Activated naive CD8-positive, alpha-beta T cell (primary cell): ENCODE measurements around the gene IRX1.

Experiments
- H3K27ac Mint-ChIP-seq: one replicate; pipeline ENCODE4 v1.8.0; 2021; ENCODE audit warnings: mixed read lengths
- H3K27me3 Mint-ChIP-seq: one replicate; pipeline ENCODE4 v1.8.0; 2021; ENCODE audit warnings: mixed read lengths
- H3K36me3 Mint-ChIP-seq: one replicate; pipeline ENCODE4 v1.8.0; 2021; ENCODE audit warnings: mixed read lengths
- H3K4me1 Mint-ChIP-seq: one replicate; pipeline ENCODE4 v1.8.0; 2021; ENCODE audit warnings: low read depth, mixed read lengths
- H3K4me3 Mint-ChIP-seq: one replicate; pipeline ENCODE4 v1.8.0; 2021; ENCODE audit warnings: mild to moderate bottlenecking, mixed read lengths
- H3K9me3 Mint-ChIP-seq: one replicate; pipeline ENCODE4 v1.8.0; 2021; ENCODE audit warnings: low read depth, mixed read lengths

The IRX1 gene

GRCh38 chr5:3607541-3608181, 12.0 kb downstream of the IRX1 start:
- no peaks in the 10 kb centered on the region for H3K36me3 Mint-ChIP-seq
- no peak overlapping the region for H3K27ac Mint-ChIP-seq
- H3K4me1 Mint-ChIP-seq: peaks cover 2% of the 10 kb centered on the region
- H3K4me3 Mint-ChIP-seq: no peak overlapping the region
- no peaks in the 10 kb centered on the region for H3K9me3 Mint-ChIP-seq
- H3K27me3 Mint-ChIP-seq: peaks cover 19% of the 10 kb centered on the region

DNA sequence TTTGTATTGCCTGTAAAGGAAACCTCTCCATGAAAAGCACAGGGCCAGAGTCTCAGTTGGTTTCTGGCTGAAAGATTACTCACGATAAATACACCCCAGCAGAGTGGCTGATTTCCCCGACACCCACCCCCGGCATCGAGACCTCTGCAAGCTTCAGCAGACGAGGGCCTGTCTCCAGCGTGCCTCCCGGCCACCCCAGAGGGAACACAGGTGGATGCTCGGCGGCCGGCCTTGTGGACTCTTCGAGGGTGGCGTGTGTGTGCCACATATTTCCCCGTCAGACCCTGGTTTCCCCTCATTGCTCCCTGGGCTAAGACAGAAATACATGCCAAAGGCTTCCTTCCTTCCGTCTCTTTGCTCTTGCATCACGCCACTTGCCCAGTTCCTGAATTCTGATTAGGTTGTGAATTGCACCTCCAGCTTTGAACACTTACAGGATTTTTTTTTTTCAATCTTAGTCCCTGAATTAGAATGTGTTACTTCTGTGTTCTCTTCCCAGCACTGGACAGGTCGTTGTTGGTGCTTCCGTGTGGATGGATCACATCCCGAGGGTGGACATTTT, 13.6 kb downstream of the IRX1 start:
- Mint-ChIP-seq H3K4me3 (no peak overlapping the region), H3K27ac (no peak overlapping the region), H3K27me3 (peaks cover 14% of the 10 kb centered on the region), H3K4me1 (no peaks in the 10 kb centered on the region), H3K36me3 (no peaks in the 10 kb centered on the region), H3K9me3 (no peaks in the 10 kb centered on the region)

DNA sequence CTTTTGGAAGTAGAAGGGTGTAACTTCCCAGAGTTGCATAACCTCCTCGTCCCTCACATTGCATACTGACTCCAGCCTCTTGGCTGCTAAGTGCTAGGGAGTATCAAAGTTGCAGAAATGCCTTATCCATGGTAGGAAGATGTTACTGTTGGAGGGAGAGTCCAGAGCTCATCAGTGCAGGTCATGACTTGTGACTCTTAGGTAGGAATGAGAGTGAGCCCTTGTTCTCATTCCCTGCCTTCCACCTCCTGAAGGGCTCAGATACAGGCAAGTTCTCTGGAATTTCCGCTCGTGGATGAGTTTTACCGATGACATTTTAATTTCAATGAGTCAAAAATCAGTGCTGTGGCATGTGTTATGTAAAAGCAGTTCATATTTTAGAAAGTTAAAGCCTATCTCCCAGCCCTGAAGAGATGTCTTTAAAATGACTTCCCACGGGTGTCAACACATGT, 17.0 kb downstream of the IRX1 start:
- H3K4me1 Mint-ChIP-seq: no peaks in the 10 kb centered on the region
- H3K27ac Mint-ChIP-seq: no peak overlapping the region
- H3K9me3 Mint-ChIP-seq: no peaks in the 10 kb centered on the region
- no peaks in the 10 kb centered on the region for H3K36me3 Mint-ChIP-seq
- no peak overlapping the region for H3K4me3 Mint-ChIP-seq
- peaks cover 6% of the 10 kb centered on the region for H3K27me3 Mint-ChIP-seq

- Mint-ChIP-seq H3K27me3 (no peaks in the 10 kb centered on the region), H3K4me3 (no peak overlapping the region), H3K36me3 (no peaks in the 10 kb centered on the region), H3K9me3 (no peaks in the 10 kb centered on the region), H3K4me1 (no peaks in the 10 kb centered on the region), H3K27ac (no peak overlapping the region)
Measured at GRCh38 chr5:3613726-3614125, 18.1 kb downstream of the IRX1 start.

GRCh38 chr5:3615217-3615616, 19.6 kb downstream of the IRX1 start:
- Mint-ChIP-seq H3K27me3 (no peaks in the 10 kb centered on the region), H3K4me1 (no peaks in the 10 kb centered on the region), H3K4me3 (no peak overlapping the region), H3K9me3 (no peaks in the 10 kb centered on the region), H3K27ac (no peak overlapping the region), H3K36me3 (no peaks in the 10 kb centered on the region)

DNA sequence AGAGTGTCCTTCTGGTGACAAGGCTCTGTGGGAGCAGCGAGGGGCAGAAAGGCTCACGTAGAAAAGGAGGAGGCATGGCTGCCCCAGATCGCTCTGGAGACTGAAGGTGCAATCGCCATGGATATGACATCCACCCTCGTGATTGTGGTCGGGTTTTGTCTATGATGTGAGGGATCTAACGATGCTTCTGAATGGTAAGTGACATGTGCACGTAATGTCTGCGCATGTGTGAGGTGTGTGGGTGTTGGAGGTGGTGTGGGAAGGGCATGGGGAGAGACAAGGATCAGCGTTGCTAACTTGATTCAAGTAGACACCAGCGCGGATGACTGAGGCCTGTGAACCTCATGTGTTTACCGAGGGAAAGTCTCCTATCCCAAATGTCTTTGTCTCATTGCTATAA, 20.2 kb downstream of the IRX1 start:
- H3K36me3 Mint-ChIP-seq: no peaks in the 10 kb centered on the region
- no peaks in the 10 kb centered on the region for H3K27me3 Mint-ChIP-seq
- no peak overlapping the region for H3K4me3 Mint-ChIP-seq
- no peak overlapping the region for H3K27ac Mint-ChIP-seq
- no peaks in the 10 kb centered on the region for H3K9me3 Mint-ChIP-seq
- H3K4me1 Mint-ChIP-seq: no peaks in the 10 kb centered on the region

GRCh38 chr5:3619579-3619978, 23.9 kb downstream of the IRX1 start:
- H3K36me3 Mint-ChIP-seq: no peaks in the 10 kb centered on the region
- no peaks in the 10 kb centered on the region for H3K4me1 Mint-ChIP-seq
- no peak overlapping the region for H3K4me3 Mint-ChIP-seq
- H3K9me3 Mint-ChIP-seq: no peaks in the 10 kb centered on the region
- H3K27ac Mint-ChIP-seq: no peak overlapping the region
- H3K27me3 Mint-ChIP-seq: no peaks in the 10 kb centered on the region

- H3K4me3 Mint-ChIP-seq: no peak overlapping the region
- H3K27ac Mint-ChIP-seq: no peak overlapping the region
- H3K4me1 Mint-ChIP-seq: no peaks in the 10 kb centered on the region
- no peaks in the 10 kb centered on the region for H3K9me3 Mint-ChIP-seq
- H3K27me3 Mint-ChIP-seq: no peaks in the 10 kb centered on the region
- no peaks in the 10 kb centered on the region for H3K36me3 Mint-ChIP-seq
Measured at GRCh38 chr5:3622961-3623360, 27.3 kb downstream of the IRX1 start.

DNA sequence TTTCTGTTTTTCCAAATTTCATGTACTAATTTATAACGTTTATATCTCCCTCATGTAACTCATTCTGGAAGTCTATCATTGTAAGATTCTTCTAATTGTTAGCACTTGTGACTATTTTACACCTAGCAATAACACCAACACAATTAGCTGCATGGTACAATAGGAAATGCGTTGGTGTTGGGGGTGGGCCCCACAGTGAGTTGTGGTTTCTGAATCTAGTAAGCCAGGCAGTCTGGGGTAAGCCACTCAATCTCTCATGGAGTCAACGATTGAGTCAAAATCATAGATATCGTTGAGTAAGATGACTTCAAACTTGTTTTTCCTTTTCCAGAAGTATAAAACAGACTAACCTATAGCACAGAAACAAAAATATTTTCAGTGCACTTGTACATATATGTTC, 30.0 kb downstream of the IRX1 start:
- Mint-ChIP-seq H3K27ac (no peak overlapping the region), H3K36me3 (no peaks in the 10 kb centered on the region), H3K27me3 (no peaks in the 10 kb centered on the region), H3K4me3 (no peak overlapping the region), H3K4me1 (no peaks in the 10 kb centered on the region), H3K9me3 (no peaks in the 10 kb centered on the region)

DNA sequence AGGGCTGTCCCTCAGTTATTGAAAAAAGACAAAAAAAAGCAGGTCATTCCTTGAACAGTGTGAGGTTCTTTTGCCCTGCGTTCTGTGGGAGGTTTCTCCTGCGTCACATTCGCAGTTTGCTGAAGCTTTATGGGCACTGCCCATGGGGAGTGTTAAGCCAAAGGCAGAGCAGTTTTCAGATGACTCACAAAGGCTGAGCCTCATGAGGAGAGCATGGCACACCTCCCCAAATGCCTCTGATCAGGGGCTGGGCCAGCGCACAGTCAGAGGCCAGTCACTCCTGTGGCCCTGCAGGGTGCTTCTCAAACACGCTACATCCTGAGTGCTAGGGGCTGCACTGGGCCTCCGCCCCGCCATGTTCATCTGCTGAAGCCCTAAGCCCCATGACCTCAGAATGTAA, 38.4 kb downstream of the IRX1 start:
- Mint-ChIP-seq H3K9me3 (no peaks in the 10 kb centered on the region), H3K4me1 (no peaks in the 10 kb centered on the region), H3K27ac (no peak overlapping the region), H3K27me3 (no peaks in the 10 kb centered on the region), H3K36me3 (no peaks in the 10 kb centered on the region), H3K4me3 (no peak overlapping the region)

DNA sequence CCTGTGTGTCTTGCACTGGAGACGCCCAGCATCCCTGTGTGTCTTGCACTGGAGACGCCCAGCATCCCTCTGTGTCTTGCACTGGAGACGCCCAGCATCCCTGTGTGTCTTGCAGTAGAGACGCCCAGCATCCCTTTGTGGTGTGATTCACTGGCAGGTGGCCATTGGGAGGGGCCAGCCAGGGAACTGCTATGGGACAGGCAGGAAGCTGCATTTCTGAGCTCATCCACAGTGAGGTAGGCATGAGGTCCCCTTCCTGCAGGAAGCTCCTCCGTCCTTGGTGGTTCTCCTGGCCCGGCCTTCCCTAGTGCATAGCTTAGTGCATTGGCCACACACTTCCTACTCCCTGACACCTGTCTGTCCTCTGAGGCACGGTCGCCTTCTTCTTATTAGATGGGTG, 43.5 kb downstream of the IRX1 start:
- Mint-ChIP-seq H3K27ac (no peak overlapping the region), H3K4me1 (no peaks in the 10 kb centered on the region), H3K4me3 (no peak overlapping the region), H3K9me3 (no peaks in the 10 kb centered on the region), H3K36me3 (no peaks in the 10 kb centered on the region), H3K27me3 (no peaks in the 10 kb centered on the region)

GRCh38 chr5:3642231-3642630, 46.6 kb downstream of the IRX1 start:
- no peak overlapping the region for H3K4me3 Mint-ChIP-seq
- H3K27me3 Mint-ChIP-seq: no peaks in the 10 kb centered on the region
- no peaks in the 10 kb centered on the region for H3K4me1 Mint-ChIP-seq
- H3K27ac Mint-ChIP-seq: no peak overlapping the region
- H3K9me3 Mint-ChIP-seq: no peaks in the 10 kb centered on the region
- H3K36me3 Mint-ChIP-seq: no peaks in the 10 kb centered on the region

- H3K27ac Mint-ChIP-seq: no peak overlapping the region
- no peaks in the 10 kb centered on the region for H3K36me3 Mint-ChIP-seq
- no peaks in the 10 kb centered on the region for H3K9me3 Mint-ChIP-seq
- H3K27me3 Mint-ChIP-seq: peaks cover 4% of the 10 kb centered on the region
- H3K4me3 Mint-ChIP-seq: no peak overlapping the region
- no peaks in the 10 kb centered on the region for H3K4me1 Mint-ChIP-seq
Measured at GRCh38 chr5:3650320-3650719, 54.7 kb downstream of the IRX1 start.

DNA sequence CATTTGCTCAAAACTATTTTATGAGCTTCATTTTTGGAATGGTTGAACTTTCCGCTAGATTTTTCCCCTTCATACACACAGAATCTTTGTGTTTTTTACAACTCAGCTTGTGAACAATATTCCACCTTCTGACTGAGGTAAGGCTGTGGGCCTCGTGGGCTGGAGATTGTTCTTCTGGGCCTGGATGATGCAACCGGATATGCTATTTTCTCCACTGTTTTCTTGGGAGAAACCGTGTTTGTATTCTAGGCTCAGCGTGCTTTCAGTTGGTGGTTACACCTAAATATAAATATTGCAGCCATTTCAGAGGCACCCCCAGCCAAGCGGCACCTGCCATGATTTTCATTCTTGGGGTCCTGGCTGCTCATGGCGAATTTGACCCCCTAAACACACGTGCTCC, 55.2 kb downstream of the IRX1 start:
- Mint-ChIP-seq H3K4me1 (no peaks in the 10 kb centered on the region), H3K9me3 (no peaks in the 10 kb centered on the region)

More for the DNA sequence above, 55.2 kb downstream of the IRX1 start:
- Mint-ChIP-seq H3K4me3 (no peak overlapping the region), H3K36me3 (no peaks in the 10 kb centered on the region), H3K27ac (no peak overlapping the region), H3K27me3 (peaks cover 4% of the 10 kb centered on the region)
